ENCODE data around the gene MYH9.

MYH9 gene

GRCh38 chr22:36366291-36366708, 21.5 kb downstream of the MYH9 start:
- no peak for DNase-seq

DNA sequence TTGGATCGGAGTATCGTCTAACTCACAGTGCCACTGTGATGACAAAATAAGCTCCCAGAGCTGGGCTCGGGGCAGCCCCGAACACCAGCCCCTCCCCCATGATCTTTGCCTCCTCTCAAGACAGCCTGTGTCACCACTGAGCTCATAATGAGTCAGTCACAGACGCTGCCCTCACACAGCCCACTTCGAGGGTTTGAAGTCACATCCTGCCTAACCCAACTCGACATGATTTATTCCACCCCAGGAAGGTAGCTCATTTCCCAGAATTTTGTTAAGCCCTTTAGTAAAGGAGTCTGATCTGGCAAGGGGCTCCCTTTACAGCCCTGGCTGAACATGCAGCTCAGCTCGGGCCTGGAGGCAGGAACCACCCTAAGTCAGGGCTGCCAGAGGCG, 22.8 kb downstream of the MYH9 start:
- DNase-seq, result peak; percentile 91

- DNase-seq, result no peak
Observed at GRCh38 chr22:36364255-36365019, 23.3 kb downstream of the MYH9 start.

- DNase-seq, result no peak
Observed at GRCh38 chr22:36363349-36363981, 24.3 kb downstream of the MYH9 start.

- DNase-seq, result peak; percentile 57
Observed at GRCh38 chr22:36362932-36363331, 24.8 kb downstream of the MYH9 start.

- DNase-seq, result no peak
Observed at GRCh38 chr22:36362075-36362474, 25.7 kb downstream of the MYH9 start.

DNA sequence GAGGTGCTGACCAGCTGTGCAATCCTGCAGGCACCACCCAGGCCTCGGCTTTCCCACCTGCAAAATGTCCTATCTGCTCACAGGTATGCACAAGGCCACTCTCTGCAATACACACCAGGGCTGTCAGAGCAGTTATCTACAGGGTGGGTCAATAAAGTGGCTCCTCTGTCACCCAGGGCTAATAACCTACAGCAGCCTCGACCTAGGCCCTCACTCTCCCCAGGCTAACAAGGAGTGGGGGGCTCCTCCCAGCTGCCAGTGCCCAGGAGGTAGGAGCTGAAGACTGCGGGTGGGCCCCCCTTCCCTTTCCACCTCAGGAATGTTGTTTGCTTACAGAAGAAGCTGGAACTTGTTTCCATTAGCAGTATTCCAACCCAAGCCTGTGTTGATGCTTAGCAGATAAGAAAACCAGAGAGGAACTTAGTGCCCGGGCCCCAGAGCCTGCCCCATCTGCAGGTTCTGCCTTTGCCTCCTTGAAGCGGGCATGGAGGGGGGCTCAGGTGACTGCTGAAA, 26.8 kb downstream of the MYH9 start:
- DNase-seq, result no peak

DNA sequence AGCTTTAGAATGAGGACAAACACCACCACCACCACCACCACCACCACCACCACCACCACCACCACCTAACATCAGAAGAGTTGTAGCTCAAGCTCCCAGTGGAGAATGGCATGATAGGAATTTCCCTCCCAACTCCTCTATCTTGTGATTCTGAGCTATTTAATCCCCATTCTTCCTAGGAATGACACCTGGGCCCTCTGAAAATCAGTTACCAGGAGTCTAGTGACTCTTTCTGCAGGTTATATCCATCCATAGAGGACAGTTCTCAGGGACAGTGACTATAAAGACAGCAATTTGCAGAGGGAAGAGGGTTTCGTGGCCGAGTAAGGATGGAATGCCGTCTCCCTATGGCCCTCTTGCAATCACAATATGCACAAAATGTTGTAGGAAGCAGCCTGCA, 27.8 kb downstream of the MYH9 start:
- DNase-seq, result no peak

GRCh38 chr22:36359470-36359996, 28.2 kb downstream of the MYH9 start:
- no peak for DNase-seq

DNA sequence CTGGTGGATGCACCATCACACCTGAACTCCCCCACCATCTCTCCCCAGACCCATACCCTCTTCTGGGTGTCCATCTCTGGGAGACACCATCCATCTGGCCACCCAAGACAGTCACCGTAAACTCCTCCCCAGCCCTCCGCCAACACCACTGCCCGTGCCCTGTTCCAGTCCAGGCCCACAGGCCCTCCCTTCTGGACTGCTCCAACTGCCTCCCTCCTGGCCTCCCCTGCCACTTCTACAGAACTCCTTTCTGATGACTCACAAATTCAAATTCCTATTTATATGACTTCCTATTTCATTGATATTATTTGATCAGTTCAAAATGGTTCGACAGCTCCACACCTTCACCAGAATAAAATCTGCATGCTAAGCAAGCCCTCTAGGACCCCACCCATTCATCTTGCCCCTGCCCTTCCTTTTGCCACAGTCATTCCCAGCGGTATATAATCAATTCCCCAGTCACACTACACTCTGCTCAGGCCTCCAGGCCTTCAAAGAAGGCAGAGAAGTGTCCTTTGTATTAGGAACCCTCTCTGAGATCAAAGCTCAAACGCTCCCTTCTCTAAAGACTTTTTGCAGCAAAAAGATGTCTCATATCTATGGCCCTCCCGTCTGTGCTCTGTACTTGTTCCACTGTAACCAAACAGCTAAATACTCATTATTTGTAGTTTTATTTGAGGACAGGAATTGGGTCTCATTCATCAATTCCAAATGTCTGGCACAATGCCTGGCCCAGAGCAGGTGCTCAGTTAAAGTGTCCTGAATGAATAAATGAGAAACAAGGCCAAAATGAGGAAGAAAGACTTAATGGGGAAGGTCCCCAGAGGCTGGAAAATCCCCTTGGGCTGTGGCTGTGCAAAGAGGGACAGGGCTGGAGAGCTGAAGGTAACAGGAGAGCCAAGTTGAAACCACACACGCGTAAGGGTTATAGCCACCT, 29.0 kb downstream of the MYH9 start:
- no peak for DNase-seq

GRCh38 chr22:36356708-36357624, 30.8 kb downstream of the MYH9 start:
- peak; percentile 63 for DNase-seq

- DNase-seq, result no peak
Observed at GRCh38 chr22:36355894-36356293, 31.9 kb downstream of the MYH9 start.

GRCh38 chr22:36355362-36355761, 32.4 kb downstream of the MYH9 start:
- DNase-seq, result no peak

DNA sequence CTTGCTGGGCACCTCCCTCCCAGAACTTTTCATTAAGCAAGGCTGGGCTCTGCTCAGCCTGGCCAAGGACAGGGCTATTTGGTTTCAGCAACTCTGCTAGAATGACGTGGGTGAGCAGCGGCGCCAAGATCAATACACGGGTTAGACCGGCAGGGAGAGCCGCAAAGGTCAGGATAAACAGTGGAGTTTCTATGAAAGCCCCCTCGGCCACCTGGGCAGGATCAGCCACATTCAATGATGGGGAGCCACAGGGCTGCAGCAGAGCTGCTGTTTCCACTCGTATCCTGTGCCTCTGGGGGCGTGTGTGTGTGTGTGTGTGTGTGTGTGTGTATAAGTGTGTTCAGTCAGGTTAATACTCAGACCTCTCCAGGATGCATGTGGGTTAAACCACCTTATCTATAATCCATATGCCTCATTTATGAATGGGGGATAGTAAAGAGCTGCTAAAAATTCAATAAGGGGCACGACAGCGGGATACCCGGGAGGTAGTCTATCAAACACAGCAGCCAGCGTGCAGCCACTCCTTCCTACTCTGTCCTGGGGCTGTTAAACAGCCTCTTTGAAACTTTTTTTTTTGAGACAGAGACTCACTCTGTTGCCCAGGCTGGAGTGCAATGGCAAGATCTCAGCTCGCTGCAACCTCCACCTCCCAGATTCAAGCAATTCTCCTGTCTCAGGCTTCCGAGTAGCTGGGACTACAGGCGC, 34.8 kb downstream of the MYH9 start:
- DNase-seq, result no peak

GRCh38 chr22:36351921-36352802, 35.6 kb downstream of the MYH9 start:
- DNase-seq, result no peak

- no peak for DNase-seq
Observed at GRCh38 chr22:36350751-36351594, 36.8 kb downstream of the MYH9 start.

- no peak for DNase-seq
Observed at GRCh38 chr22:36349726-36350125, 38.0 kb downstream of the MYH9 start.

DNA sequence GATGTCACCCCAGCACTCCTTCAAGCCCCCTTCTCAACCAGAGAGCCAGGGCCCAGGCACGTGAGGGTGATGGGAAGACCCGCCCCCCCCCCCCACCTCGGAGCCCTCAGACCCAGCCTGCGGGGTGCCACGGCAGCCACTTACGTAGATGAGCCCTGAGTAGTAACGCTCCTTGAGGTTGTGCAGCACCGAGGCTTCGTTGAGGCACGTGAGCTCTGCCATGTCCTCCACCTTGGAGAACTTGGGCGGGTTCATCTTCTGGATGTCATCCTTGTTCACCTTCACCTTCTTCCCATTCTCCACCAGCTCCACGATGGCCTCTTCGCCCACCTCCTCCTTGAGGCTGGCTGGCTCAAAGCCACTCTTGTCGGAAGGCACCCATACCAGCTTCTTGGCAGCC, 39.0 kb downstream of the MYH9 start:
- no peak for DNase-seq

- no peak for DNase-seq
Observed at GRCh38 chr22:36347094-36347493, 40.7 kb downstream of the MYH9 start.
